Nephron progenitor cell (in vitro differentiated cells): Measurements from ENCODE around the gene AP3D1.

ENCODE experiments used
- DNase-seq: peaks from one replicate; pipeline ENCODE4 v3.0.0; 2021
- H3K27ac Mint-ChIP-seq: 2 replicates; pipeline ENCODE4 v1.8.0; 2021; ENCODE audit warnings: mild to moderate bottlenecking, moderate library complexity, mixed read lengths
- H3K27me3 Mint-ChIP-seq: 2 replicates; pipeline ENCODE4 v1.8.0; 2021; ENCODE audit warnings: mild to moderate bottlenecking, low read depth, mixed read lengths; ENCODE audit not compliant: poor library complexity
- H3K36me3 Mint-ChIP-seq: 2 replicates; pipeline ENCODE4 v1.8.0; 2021; ENCODE audit warnings: low read depth, mixed read lengths
- H3K4me1 Mint-ChIP-seq: 2 replicates; pipeline ENCODE4 v1.8.0; 2021; ENCODE audit warnings: mixed read lengths
- H3K4me3 Mint-ChIP-seq: 2 replicates; pipeline ENCODE4 v1.8.0; 2021; ENCODE audit warnings: mild to moderate bottlenecking, moderate library complexity, mixed read lengths
- H3K9me3 Mint-ChIP-seq: 2 replicates; pipeline ENCODE4 v1.8.0; 2021; ENCODE audit warnings: mild to moderate bottlenecking, moderate library complexity, mixed read lengths
- CTCF ChIP-seq: fragments of 200-600 bp; sonication (generic); IDR thresholded peaks from 2 replicates; pipeline ENCODE4 v1.5.0; 2021; ENCODE audit warnings: antibody characterized with exemption

AP3D1 gene

DNA sequence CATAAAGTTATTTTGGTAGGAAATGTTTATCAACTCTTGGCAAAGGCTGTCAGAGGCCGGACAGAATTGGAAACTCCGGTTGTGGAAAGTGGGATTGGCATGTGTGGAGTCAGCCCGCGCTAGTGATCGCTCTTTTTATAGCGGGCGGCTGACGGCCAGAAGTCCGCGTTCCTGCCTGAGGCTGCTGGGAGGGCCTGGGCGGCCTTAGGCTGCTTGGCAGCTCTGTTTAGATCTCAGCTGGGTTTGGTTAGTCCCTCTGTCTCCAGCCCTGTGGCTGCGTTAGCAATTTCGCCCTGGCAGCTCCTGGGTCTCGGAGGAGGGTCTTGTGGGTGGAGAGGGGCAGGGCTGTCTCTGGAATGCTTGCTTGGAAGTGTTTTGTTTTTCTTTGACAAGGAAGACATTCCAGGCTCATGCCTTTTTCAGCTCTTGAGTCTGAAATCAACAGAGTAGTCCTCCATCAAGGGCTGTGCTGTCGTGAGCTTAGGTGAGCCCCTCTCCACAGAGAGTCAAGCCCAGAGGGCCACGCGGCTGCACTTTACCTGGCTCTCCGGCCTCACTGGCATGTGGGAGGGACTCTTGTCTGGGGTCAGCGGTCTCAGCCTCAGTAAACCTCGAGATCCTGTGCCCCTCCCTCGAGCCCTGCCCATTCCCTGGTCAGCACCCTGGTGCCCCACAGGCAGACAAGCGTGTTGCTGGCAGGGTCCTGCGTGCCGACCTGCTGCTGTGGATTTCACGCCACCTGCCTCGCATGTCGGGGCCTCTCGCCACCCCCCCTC lies 34.9 kb upstream of the AP3D1 start:
- no peak for TF ChIP-seq CTCF
- Mint-ChIP-seq H3K4me1 (peaks cover 29% of the 10 kb centered on the region), H3K27ac (peak overlapping the region; percentile 96), H3K9me3 (no peaks in the 10 kb centered on the region), H3K27me3 (no peaks in the 10 kb centered on the region), H3K4me3 (no peak overlapping the region), H3K36me3 (peaks cover 38% of the 10 kb centered on the region)
- DNase-seq = no peak

GRCh38 chr19:2185734-2186070 lies 34.3 kb upstream of the AP3D1 start:
- TF ChIP-seq CTCF = no peak
- Mint-ChIP-seq H3K36me3 (peaks cover 36% of the 10 kb centered on the region), H3K4me3 (no peak overlapping the region), H3K9me3 (no peaks in the 10 kb centered on the region), H3K4me1 (peaks cover 29% of the 10 kb centered on the region), H3K27ac (peak overlapping the region; percentile 96), H3K27me3 (no peaks in the 10 kb centered on the region)
- no peak for DNase-seq

DNA sequence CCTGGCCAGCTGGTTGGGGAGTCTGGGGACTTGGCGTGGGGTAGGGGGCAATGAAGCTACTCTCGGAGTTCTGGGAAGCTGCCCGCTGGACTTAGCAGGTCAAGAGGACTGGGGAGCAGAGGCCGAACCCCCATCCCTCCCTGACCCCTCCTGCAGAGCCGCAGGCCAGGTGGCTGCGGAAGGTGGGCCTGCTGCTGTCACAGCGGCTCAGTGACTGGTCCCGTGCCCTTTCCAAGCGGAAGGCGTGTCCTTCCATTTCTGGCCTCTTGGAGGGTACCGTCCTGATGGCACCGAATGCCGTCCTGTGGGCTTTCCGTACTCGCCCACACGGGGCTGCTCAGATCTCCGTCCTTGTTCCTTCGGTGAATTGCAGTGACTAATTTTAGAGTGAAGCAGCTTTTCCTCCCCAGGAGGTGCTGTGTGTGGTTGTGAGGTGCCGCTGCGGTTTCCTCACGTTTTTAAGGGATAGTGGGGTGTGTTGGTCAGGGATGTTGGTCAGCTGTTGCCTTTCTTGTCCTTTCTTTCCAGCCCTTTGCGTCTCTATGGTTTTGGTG lies 33.1 kb upstream of the AP3D1 start:
- Mint-ChIP-seq H3K27me3 (no peaks in the 10 kb centered on the region), H3K9me3 (no peaks in the 10 kb centered on the region), H3K27ac (peak overlapping the region; percentile 59), H3K4me1 (peaks cover 40% of the 10 kb centered on the region), H3K36me3 (peaks cover 40% of the 10 kb centered on the region), H3K4me3 (no peak overlapping the region)
- TF ChIP-seq CTCF = no peak
- DNase-seq = no peak

GRCh38 chr19:2181633-2181997 lies 30.2 kb upstream of the AP3D1 start:
- Mint-ChIP-seq H3K27me3 (no peaks in the 10 kb centered on the region), H3K9me3 (no peaks in the 10 kb centered on the region), H3K27ac (no peak overlapping the region), H3K4me1 (peaks cover 40% of the 10 kb centered on the region), H3K4me3 (no peak overlapping the region), H3K36me3 (peaks cover 36% of the 10 kb centered on the region)
- no peak for DNase-seq
- no peak for TF ChIP-seq CTCF

DNA sequence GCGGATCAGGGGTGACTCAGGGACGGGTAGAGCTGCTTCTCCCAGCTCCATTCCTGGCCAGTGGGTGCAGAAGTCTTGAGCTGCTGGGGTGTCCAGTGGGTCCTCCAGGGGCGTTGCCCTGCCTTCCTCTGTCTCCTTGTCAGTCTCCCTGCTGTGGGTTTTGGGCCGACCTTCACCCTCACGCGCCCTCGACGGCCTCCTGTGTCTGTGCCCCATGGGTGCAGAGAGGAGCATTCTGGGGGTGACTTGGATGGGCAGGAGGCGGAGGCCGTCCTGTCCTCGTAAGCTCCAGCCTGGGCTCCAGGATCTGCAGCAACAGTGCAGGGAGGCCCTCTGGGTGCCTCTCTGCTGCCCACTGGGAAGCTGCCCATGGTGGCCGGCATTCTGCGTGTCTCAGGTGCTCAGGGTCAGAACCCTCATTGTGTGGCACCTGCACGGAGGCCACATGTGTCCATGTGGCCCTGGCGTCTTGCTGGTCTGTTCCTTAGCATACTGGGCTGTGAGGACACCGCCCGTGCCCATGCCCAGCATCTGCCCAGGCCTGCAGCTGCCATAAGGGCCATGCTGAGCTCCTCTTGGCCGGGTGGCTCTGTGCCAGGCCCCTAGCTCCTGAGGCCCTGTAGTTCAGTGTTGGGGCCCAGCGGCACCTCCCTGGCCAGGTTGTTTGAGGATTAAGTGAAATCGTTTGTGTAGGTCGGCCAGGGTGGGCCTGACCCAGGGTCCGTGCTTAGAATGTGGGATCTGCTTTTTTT lies 29.7 kb upstream of the AP3D1 start:
- no peak for TF ChIP-seq CTCF

More for the DNA sequence above, 29.7 kb upstream of the AP3D1 start:
- Mint-ChIP-seq H3K36me3 (peaks cover 33% of the 10 kb centered on the region), H3K4me3 (no peak overlapping the region), H3K27ac (no peak overlapping the region), H3K27me3 (no peaks in the 10 kb centered on the region), H3K9me3 (no peaks in the 10 kb centered on the region), H3K4me1 (peaks cover 40% of the 10 kb centered on the region)
- no peak for DNase-seq
